ENCODE results near the gene ABTB2.

Gene ABTB2

DNA sequence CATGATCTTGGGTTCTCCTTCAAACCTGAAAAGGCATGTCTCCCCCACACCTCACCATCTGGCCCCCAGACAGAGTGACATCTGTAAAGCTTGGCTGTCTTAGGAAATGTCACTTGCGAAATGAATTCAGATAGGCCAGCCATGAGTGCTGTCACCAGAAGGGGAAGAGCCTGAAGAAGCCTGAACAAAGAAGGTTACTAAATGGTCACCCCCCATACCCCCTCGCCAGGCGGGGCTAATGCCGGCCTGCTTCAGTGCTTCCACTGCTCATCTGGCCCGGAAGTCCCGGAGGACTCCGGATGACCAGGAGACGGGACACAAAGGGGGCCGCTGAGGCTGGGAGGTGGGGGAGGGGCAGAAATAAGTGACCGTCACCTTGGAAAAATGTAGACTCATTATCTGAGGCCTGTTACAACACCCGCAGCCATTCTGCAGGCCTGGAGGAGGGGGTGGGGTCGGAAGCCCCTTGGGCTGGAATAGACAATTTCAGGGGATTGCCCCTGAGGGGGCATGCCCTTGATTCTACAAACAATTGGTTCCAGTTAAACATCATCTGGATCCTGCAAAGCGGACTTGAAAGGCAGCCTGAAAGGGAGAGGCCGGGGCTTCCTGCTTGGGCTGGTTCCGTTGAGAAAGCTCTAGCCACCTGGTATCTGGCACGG lies 209.2 kb downstream of the ABTB2 start:
- no peak for DNase-seq (ENCODE audit: low read depth in 2 of 2)

DNA sequence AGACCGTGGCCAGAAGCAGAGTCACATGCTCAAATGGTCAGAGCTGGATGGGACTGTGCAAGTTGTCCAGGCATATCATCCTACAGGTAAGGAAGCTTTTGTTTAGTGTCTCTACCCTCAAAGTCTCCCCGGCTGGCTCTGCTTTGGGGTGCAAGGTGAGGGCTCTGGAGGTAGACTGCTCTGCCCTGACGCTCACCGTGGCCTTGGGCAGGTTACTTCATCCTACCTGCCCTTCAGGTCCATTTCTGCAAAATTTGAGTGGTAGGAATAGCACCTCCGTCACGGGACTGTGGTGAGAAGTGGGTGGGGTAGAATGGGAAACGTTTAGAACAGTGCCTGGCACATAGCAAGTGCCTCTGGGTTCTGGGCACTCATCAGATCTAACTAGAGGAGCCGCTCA lies 210.2 kb downstream of the ABTB2 start:
- no peak for DNase-seq (ENCODE audit: low read depth in 2 of 2)

GRCh38 chr11:34146866-34147265 lies 210.9 kb downstream of the ABTB2 start:
- no peak for DNase-seq (ENCODE audit: low read depth in 2 of 2)

GRCh38 chr11:34146411-34146810 lies 211.4 kb downstream of the ABTB2 start:
- no peak for DNase-seq (ENCODE audit: low read depth in 2 of 2)

GRCh38 chr11:34145847-34146381 lies 211.9 kb downstream of the ABTB2 start:
- no peak for DNase-seq (ENCODE audit: low read depth in 2 of 2)

DNA sequence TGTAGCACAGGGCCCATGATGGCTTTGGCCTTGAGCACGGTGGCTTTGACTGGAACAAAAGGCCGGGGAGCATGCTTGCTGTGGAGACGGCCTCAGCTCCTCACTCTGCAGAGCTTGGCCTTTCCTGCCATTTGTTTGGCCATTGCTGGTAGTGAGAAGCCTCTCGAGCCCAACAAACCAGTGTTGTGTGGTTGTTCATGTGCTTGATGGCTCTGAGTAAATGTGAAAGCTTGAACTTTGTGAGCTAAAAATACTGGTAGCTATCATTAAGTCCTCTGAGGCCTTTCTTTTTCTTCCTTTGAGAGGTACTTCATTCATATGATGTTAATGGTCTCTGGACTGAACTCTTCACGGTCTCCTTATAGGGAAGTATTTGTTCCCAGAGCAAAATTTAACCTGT lies 212.7 kb downstream of the ABTB2 start:
- no peak for DNase-seq (ENCODE audit: low read depth in 2 of 2)

DNA sequence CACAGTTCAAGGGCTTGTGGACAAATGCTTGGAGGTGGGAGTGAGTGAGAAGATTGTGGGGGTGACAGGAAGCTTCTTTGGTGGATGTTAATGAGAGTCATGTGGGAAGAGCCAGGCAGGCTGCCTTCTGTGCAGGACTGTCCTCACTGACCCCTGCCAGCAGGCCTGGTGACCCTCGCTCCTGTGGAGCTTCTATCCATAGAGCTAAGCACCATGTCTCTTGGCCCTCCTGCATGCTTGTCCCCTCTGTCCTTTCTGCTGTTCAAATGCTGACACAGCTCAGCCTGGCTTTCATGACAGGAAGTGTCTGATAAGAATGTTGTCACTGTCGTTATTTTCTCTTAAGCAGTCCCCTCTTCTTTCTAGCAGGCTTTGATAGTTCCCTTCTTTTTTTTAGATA lies 214.8 kb downstream of the ABTB2 start:
- DNase-seq (ENCODE audit: low read depth in 2 of 2): no peak

DNA sequence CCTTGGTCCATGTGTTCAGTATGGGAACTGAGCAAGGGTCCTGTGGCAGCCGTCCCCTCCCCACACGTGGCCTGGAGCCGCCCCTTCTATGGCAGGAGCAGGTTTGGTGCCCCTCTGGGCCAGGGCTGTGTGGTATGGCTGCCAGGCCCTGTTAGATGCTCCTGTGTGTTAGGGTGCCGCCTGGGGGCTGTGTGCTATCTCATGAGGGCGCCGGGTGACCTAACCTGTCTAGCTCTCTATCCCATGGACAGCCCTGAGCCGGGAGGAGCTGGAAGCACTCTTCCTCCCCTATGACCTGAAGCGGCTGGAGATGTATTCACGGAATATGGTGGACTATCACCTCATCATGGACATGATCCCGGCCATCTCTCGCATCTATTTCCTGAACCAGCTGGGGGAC lies 217.7 kb downstream of the ABTB2 start:
- DNase-seq (ENCODE audit: low read depth in 2 of 2): no peak

- no peak for DNase-seq (ENCODE audit: low read depth in 2 of 2)
Measured at GRCh38 chr11:34139346-34139745, 218.5 kb downstream of the ABTB2 start.

DNA sequence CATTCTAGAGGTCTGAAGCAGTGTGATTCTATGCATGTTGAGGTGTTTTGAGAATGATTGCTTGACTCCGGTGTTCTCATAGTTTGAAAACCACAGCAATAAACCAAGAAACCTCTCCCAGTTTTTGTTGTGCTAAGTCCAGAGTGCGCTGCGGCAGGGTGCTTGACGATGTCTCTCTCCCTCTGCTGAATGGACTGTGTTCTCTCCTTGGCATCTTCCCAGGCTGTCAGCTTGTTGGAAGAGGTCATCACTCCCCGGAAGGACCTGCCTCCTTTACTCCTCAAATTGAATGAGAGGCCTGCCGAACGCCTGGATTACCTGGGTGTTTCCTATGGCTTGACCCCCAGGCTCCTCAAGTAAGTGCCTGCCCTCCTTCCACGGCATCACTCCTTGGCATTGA lies 221.4 kb downstream of the ABTB2 start:
- no peak for DNase-seq (ENCODE audit: low read depth in 2 of 2)

- no peak for DNase-seq (ENCODE audit: low read depth in 2 of 2)
Measured at GRCh38 chr11:34135439-34135838, 222.4 kb downstream of the ABTB2 start.

GRCh38 chr11:34134765-34135164 lies 223.0 kb downstream of the ABTB2 start:
- no peak for DNase-seq (ENCODE audit: low read depth in 2 of 2)

GRCh38 chr11:34132261-34132965 lies 225.4 kb downstream of the ABTB2 start:
- no peak for DNase-seq (ENCODE audit: low read depth in 2 of 2)

DNA sequence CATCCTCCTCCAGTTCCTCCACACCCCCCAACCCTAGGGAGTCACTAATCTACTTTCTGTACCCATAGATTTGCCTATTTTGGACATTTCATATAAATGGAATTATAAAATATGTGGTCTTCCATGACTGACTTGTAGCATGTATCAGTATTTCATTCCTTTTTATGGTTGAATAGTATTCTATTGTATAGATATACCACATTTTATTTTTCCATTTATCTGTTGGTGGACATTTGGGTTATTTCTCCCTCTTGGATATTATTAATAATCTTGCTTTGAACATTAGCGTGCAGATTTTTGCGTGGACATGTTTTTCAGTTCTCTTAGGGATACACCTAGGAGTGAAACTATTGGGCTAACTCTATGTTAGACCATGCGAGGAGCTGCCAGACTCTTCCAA lies 229.0 kb downstream of the ABTB2 start:
- DNase-seq (ENCODE audit: low read depth in 2 of 2): no peak

GRCh38 chr11:34126959-34127848 lies 230.6 kb downstream of the ABTB2 start:
- no peak for DNase-seq (ENCODE audit: low read depth in 2 of 2)

- DNase-seq (ENCODE audit: low read depth in 2 of 2): no peak
Measured at GRCh38 chr11:34124885-34125668, 232.7 kb downstream of the ABTB2 start.

DNA sequence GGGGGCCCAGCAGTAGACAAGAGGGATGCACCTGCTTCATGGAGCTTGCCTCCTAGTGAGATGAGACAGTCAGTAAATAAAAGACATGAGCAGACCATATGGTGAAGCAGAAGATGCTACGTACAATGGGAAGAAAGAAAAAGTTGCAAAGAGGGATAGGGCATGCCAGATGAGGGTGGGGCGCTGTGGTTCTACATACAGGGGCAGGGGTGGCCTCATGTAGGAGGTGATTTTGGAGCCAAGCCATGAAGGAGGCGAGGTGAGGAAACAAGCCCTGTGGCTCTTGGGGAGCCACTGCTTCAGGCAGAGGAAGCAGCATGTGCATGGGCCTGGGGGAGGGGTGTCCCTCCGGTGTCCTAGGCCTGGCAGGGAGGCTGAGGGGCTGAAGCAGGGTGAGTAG lies 237.2 kb downstream of the ABTB2 start:
- DNase-seq (ENCODE audit: low read depth in 2 of 2): no peak

GRCh38 chr11:34114471-34114870 lies 243.3 kb downstream of the ABTB2 start:
- no peak for DNase-seq (ENCODE audit: low read depth in 2 of 2)

GRCh38 chr11:34114014-34114413 lies 243.8 kb downstream of the ABTB2 start:
- no peak for DNase-seq (ENCODE audit: low read depth in 2 of 2)

DNA sequence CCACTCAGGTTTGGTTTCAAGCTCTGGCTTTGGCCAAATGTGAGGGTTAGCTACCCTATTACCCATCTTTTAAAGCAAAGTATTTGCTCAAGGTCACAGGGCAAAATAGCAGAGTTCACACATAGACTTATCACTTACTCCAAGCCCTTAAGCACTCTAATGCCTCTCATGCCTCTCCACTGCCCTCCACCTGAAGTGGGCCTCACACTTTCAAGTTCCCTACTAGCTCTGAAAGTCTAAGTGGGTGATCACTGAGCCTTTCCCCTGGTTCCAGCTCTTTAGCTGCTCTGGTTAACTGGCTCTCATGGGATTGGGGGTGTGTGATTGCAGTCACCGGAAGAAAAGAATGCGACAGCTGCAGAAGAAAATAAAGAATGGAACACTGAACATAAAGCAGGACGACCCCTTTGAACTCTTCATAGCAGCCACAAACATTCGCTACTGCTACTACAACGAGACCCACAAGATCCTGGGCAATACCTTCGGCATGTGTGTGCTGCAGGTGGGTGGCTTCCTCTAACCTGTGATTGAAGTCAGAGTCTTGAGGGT lies 246.0 kb downstream of the ABTB2 start:
- DNase-seq (ENCODE audit: low read depth in 2 of 2): no peak

DNA sequence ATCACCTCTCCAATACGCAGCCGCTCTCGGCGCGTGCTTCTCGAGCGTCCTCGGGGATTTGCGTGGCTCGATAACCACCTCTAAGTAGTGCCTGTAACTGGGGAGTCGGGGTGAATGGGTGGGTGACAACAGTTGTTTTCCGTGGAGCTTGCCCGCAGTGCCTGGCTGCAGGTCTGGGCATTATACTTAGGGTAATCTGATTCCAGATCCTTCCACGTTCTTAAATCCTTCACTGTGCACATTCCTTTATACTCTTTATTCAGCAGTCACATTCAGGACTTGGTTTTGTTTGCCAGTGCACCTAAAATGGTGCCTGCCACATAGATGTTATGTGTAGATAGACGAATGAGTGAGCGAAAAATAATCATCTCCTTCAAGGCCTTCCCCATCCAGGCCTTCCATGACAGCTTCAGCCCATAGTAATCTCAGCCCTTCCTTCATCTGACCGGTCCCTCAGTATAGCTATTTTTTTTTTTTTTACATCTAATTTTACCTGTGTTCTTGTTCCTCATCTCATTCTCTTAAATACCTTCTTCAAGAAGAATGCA lies 251.8 kb downstream of the ABTB2 start:
- no peak for DNase-seq (ENCODE audit: low read depth in 2 of 2)

All from stimulated activated CD4-positive, alpha-beta T cell treated with anti-CD3 and anti-CD28 coated beads, Interleukin-1b, Interleukin-23, amount 100 ng/mL, for 4 hours (primary cell).